ENCODE measurements around the gene LCOR. TPM values are rescaled to one million over a fixed set of nuclear protein-coding genes. Genes with fewer than 3 reads are reported as not detected.
A peak's percentile ranks its signal among the peaks of the same experiment; 100 is the strongest.

LCOR gene
- total and polyA plus RNA-seq, 4 experiments from 2014 or later, result 15.0 to 44.9 (median 32.6) TPM

GRCh38 chr10:97040706-97041105, 208.6 kb downstream of the LCOR start:
- Histone ChIP-seq H3K27ac (ENCODE audit: low read depth, low read length) (no peak overlapping the region), H3K27me3 (ENCODE audit: insufficient read depth, low read length) (no peaks in the 10 kb centered on the region), H3K9me3 (ENCODE audit: control insufficient read depth in 1 of 2, low read length in 2 of 2) (no peaks in the 10 kb centered on the region), H3K4me1 (ENCODE audit: insufficient read depth, low read length) (no peaks in the 10 kb centered on the region), H3K36me3 (ENCODE audit: insufficient read depth, low read length) (no peaks in the 10 kb centered on the region), H3K4me3 (ENCODE audit: low read length in 2 of 2) (no peak overlapping the region)
- intact Hi-C loops (cut with micrococcal nuclease), result no loop called here
- peaks cover 4 to 9% of the 10 kb centered on the region in 2 donors for H3K27me3 Mint-ChIP-seq
- no peaks in the 10 kb centered on the region for H3K9me3 Mint-ChIP-seq
- H3K27ac Mint-ChIP-seq, result no peak overlapping the region
- no peak overlapping the region for H3K4me3 Mint-ChIP-seq
- no peaks in the 10 kb centered on the region for H3K36me3 Mint-ChIP-seq
- peaks cover 7 to 19% (median 11%) of the 10 kb centered on the region in 4 donors for H3K4me1 Mint-ChIP-seq
- ChIA-PET POLR2A (ENCODE audit: partially characterized antibody) (no interaction called here), CTCF (ENCODE audit: partially characterized antibody) (no interaction called here)
- DNase-seq, result no peak

- Histone ChIP-seq H3K36me3 (ENCODE audit: insufficient read depth, low read length) (no peaks in the 10 kb centered on the region), H3K27ac (ENCODE audit: low read depth, low read length) (no peak overlapping the region), H3K9me3 (ENCODE audit: control insufficient read depth in 1 of 2, low read length in 2 of 2) (no peaks in the 10 kb centered on the region), H3K4me1 (ENCODE audit: insufficient read depth, low read length) (no peaks in the 10 kb centered on the region), H3K27me3 (ENCODE audit: insufficient read depth, low read length) (no peaks in the 10 kb centered on the region), H3K4me3 (ENCODE audit: low read length in 2 of 2) (no peak overlapping the region)
- DNase-seq, result no peak
- Mint-ChIP-seq H3K36me3 (no peaks in the 10 kb centered on the region), H3K4me1 (peaks cover 6 to 14% (median 9%) of the 10 kb centered on the region in 4 donors), H3K4me3 (no peak overlapping the region), H3K27ac (no peak overlapping the region), H3K27me3 (peaks cover 1 to 2% of the 10 kb centered on the region in 2 donors), H3K9me3 (no peaks in the 10 kb centered on the region)
- POLR2A ChIA-PET (ENCODE audit: partially characterized antibody), result no interaction called here
- intact Hi-C loops (cut with micrococcal nuclease), result no loop called here
- CTCF ChIA-PET (ENCODE audit: partially characterized antibody), result interaction anchor here (0.8 to 1.2 kb wide), 3 partner anchors 9 to 168 kb away, joined by 3 to 4 read pairs (median 3); no protein-coding TSS in a partner anchor
Measured at GRCh38 chr10:97042081-97042480, 210.0 kb downstream of the LCOR start.

GRCh38 chr10:97042716-97043562, 210.8 kb downstream of the LCOR start:
- Mint-ChIP-seq H3K27me3 (peaks cover 0 to 1% of the 10 kb centered on the region in 2 donors), H3K9me3 (no peaks in the 10 kb centered on the region), H3K4me1 (peaks cover 2 to 5% (median 4%) of the 10 kb centered on the region in 4 donors), H3K4me3 (no peak overlapping the region), H3K27ac (no peak overlapping the region), H3K36me3 (no peaks in the 10 kb centered on the region)
- Histone ChIP-seq H3K27me3 (ENCODE audit: insufficient read depth, low read length) (no peaks in the 10 kb centered on the region), H3K4me3 (ENCODE audit: low read length in 2 of 2) (no peak overlapping the region), H3K36me3 (ENCODE audit: insufficient read depth, low read length) (no peaks in the 10 kb centered on the region), H3K27ac (ENCODE audit: low read depth, low read length) (no peak overlapping the region), H3K4me1 (ENCODE audit: insufficient read depth, low read length) (no peaks in the 10 kb centered on the region), H3K9me3 (ENCODE audit: control insufficient read depth in 1 of 2, low read length in 2 of 2) (no peaks in the 10 kb centered on the region)
- intact Hi-C loops (cut with micrococcal nuclease), result no loop called here
- CTCF ChIA-PET (ENCODE audit: partially characterized antibody), result interaction anchor here (1.2 kb wide), 2 partner anchors 7 to 10 kb away, joined by 3 read pairs; no protein-coding TSS in a partner anchor
- POLR2A ChIA-PET (ENCODE audit: partially characterized antibody), result no interaction called here
- no peak for DNase-seq

- no peak overlapping the region for H3K4me3 Mint-ChIP-seq
- POLR2A ChIA-PET (ENCODE audit: partially characterized antibody), result no interaction called here
- H3K27ac ChIP-seq (ENCODE audit: low read depth, low read length), result no peak overlapping the region
- H3K36me3 ChIP-seq (ENCODE audit: insufficient read depth, low read length), result no peaks in the 10 kb centered on the region
- no peaks in the 10 kb centered on the region for H3K27me3 ChIP-seq (ENCODE audit: insufficient read depth, low read length)
- intact Hi-C loops (cut with micrococcal nuclease), result no loop called here
- DNase-seq, result no peak
- no peaks in the 10 kb centered on the region for H3K4me1 ChIP-seq (ENCODE audit: insufficient read depth, low read length)
- no peak overlapping the region for H3K4me3 ChIP-seq (ENCODE audit: low read length in 2 of 2)
- no peaks in the 10 kb centered on the region for H3K9me3 Mint-ChIP-seq
- H3K27ac Mint-ChIP-seq, result peak overlapping the region in 2 of 7 donors; percentile 11 to 70
- CTCF ChIA-PET (ENCODE audit: partially characterized antibody), result interaction anchor here (1.2 to 1.9 kb wide), 3 partner anchors 8 to 18 kb away, joined by 3 to 5 read pairs (median 3); no protein-coding TSS in a partner anchor
- no peaks in the 10 kb centered on the region for H3K4me1 Mint-ChIP-seq
- peaks cover under 1 to 1% of the 10 kb centered on the region in 2 donors for H3K27me3 Mint-ChIP-seq
- no peaks in the 10 kb centered on the region for H3K9me3 ChIP-seq (ENCODE audit: control insufficient read depth in 1 of 2, low read length in 2 of 2)
- H3K36me3 Mint-ChIP-seq, result no peaks in the 10 kb centered on the region
Measured at GRCh38 chr10:97043563-97043855, 211.4 kb downstream of the LCOR start.

Small RNA genes within 50 kb of the gene (microRNA-seq; reads per million reads assigned to microRNA genes)
- not detected for gene MIR607 (ENCODE audit: borderline microRNAs expressed, borderline number of aligned reads, borderline replicate concordance)

Other genes with a start within 250 kb of the LCOR start
- 100 to 1,000 TPM; 109 to 110 TPM for gene TM9SF3, start 245.3 kb upstream of the LCOR start, total RNA-seq
- 100 to 1,000 TPM in 1 of 2 donors, 10 to 100 TPM in 1; 74.7 to 125 TPM for gene TM9SF3, start 245.3 kb upstream of the LCOR start, polyA plus RNA-seq
- gene PIK3AP1, start 111.8 kb upstream of the LCOR start, total RNA-seq, result 1 to 10 TPM; 1.7 to 2.6 TPM
- gene PIK3AP1, start 111.8 kb upstream of the LCOR start, polyA plus RNA-seq, result 1 to 10 TPM; 1.1 to 1.3 TPM